NB4 (cell line): Measurements from ENCODE around the gene CHERP.

Experiments used
- CTCF ChIP-seq: IDR thresholded peaks from one replicate; pipeline ENCODE4 v1.5.1; 2012; ENCODE audit warnings: low read depth, low read length
- POLR2A ChIP-seq: IDR thresholded peaks from 2 replicates; pipeline ENCODE4 v1.6.1; 2011; ENCODE audit warnings: mild to moderate bottlenecking; ENCODE audit not compliant: insufficient read length; ENCODE audit errors: extremely low read depth

- TF ChIP-seq CTCF: no peak
- no peak for TF ChIP-seq POLR2A
Measured at GRCh38 chr19:16561382-16561781, 19.1 kb upstream of the CHERP start.
